ENCODE results near the gene HCRT. TPM values are rescaled to one million over a fixed set of nuclear protein-coding genes. Genes with fewer than 3 reads are reported as not detected.

The HCRT gene
- total and polyA plus RNA-seq, 7 experiments from 2014 or later: not detected

DNA sequence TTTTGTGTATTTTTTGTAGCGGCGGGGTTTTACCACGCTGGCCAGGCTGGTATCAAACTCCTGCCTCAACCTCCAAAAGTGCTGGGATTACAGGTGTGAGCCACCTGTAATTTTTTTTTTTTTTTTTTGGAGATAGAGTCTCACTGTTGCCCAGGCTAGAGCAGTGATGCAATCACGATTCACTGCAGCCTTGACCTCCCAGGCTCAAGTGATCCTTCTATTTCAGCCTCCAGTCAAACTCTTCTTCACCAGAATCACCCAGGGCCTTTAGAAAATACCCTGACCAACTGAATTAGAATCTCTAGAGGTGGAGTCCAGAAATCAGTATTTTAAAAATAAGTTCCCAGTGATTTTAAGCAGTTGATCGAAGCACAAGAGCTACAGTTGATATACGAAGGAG is 50.1 kb downstream of the HCRT start:
- H3K4me3 Mint-ChIP-seq: peak overlapping the region in 2 of 10 donors; percentile 11 to 36
- Histone ChIP-seq H3K36me3 (ENCODE audit: control insufficient read depth in 2 of 3, insufficient read depth in 3 of 3, low read length in 3 of 3) (peaks cover 0 to 40% (median under 1%) of the 10 kb centered on the region in 3 experiments), H3K27me3 (ENCODE audit: control insufficient read depth in 2 of 2, insufficient read depth in 2 of 2, low read length in 2 of 2) (no peaks in the 10 kb centered on the region), H3K27ac (ENCODE audit: low read depth, low read length) (no peak overlapping the region), H3K4me3 (ENCODE audit: low read length) (no peak overlapping the region), H3K9me3 (ENCODE audit: control insufficient read depth in 2 of 3, low read length in 3 of 3) (no peaks in the 10 kb centered on the region), H3K4me1 (ENCODE audit: control insufficient read depth in 2 of 2, insufficient read depth in 2 of 2, low read length in 2 of 2) (peaks cover 16 to 22% of the 10 kb centered on the region in 2 donors)
- POLR2A ChIA-PET: interaction anchor here (0.6 kb wide), 1 partner anchor 211 kb away, joined by 5 read pairs; no protein-coding TSS in a partner anchor
- intact Hi-C loops (cut with micrococcal nuclease): no loop called here
- DNase-seq (no peak), ATAC-seq (no peak)
- peaks cover 36 to 83% (median 64%) of the 10 kb centered on the region in 7 donors for H3K4me1 Mint-ChIP-seq
- no peaks in the 10 kb centered on the region for H3K9me3 Mint-ChIP-seq
- no peaks in the 10 kb centered on the region for H3K27me3 Mint-ChIP-seq
- H3K36me3 Mint-ChIP-seq: peaks cover 0 to 10% (median 8%) of the 10 kb centered on the region in 5 donors
- H3K27ac Mint-ChIP-seq: peak overlapping the region in 6 of 9 donors; percentile 73 to 91 (median 82)
- CTCF ChIA-PET: no interaction called here

Other genes starting within 250 kb of the HCRT start
- gene CNP, start 218.7 kb downstream of the HCRT start, total RNA-seq: 10 to 100 TPM; 29.6 to 86.3 (median 32.5) TPM
- 10 to 100 TPM; 32.3 to 34.2 TPM for gene CNP, start 218.7 kb downstream of the HCRT start, polyA plus RNA-seq
- 100 to 1,000 TPM in 4 of 5 experiments, 10 to 100 TPM in 1; 99.4 to 145 (median 109) TPM for gene DNAJC7, start 168.0 kb downstream of the HCRT start, total RNA-seq
- 10 to 100 TPM; 65.4 to 77.7 TPM for gene DNAJC7, start 168.0 kb downstream of the HCRT start, polyA plus RNA-seq
- gene NKIRAS2, start 165.4 kb downstream of the HCRT start, total RNA-seq: 10 to 100 TPM; 14.3 to 24.0 (median 20.4) TPM
- 10 to 100 TPM; 24.6 to 30.5 TPM for gene NKIRAS2, start 165.4 kb downstream of the HCRT start, polyA plus RNA-seq
- 1 to 10 TPM in 1 of 5 experiments, under 1 TPM in 4; 0.10 to 1.0 (median 0.67) TPM for gene C17orf113, start 134.9 kb downstream of the HCRT start, total RNA-seq
- gene C17orf113, start 134.9 kb downstream of the HCRT start, polyA plus RNA-seq: under 1 TPM; 0.14 to 0.28 TPM
- under 1 TPM in 4 of 5 experiments, not detected in 1; 0.15 to 0.45 (median 0.23) TPM for gene ZNF385C, start 87.0 kb downstream of the HCRT start, total RNA-seq
- gene ZNF385C, start 87.0 kb downstream of the HCRT start, polyA plus RNA-seq: not detected
- gene DHX58, start 72.7 kb downstream of the HCRT start, total RNA-seq: 10 to 100 TPM; 36.0 to 80.5 (median 53.5) TPM
- gene DHX58, start 72.7 kb downstream of the HCRT start, polyA plus RNA-seq: 10 to 100 TPM; 10.1 to 24.7 TPM
- 10 to 100 TPM; 39.6 to 71.1 (median 49.1) TPM for gene KAT2A, start 64.1 kb downstream of the HCRT start, total RNA-seq
- gene KAT2A, start 64.1 kb downstream of the HCRT start, polyA plus RNA-seq: 10 to 100 TPM in 1 of 2 donors, 1 to 10 TPM in 1; 6.6 to 12.0 TPM
- under 1 TPM in 2 of 5 experiments, not detected in 3; 0.12 to 0.16 TPM for gene HSPB9, start 62.6 kb downstream of the HCRT start, total RNA-seq
- gene HSPB9, start 62.6 kb downstream of the HCRT start, polyA plus RNA-seq: under 1 TPM in 1 of 2 donors, not detected in 1; 0.10 TPM
- 10 to 100 TPM; 72.0 to 95.2 (median 75.4) TPM for gene RAB5C, start 30.5 kb downstream of the HCRT start, total RNA-seq
- 10 to 100 TPM; 56.6 to 63.2 TPM for gene RAB5C, start 30.5 kb downstream of the HCRT start, polyA plus RNA-seq
- under 1 TPM in 3 of 5 experiments, not detected in 2; 0.12 to 0.24 (median 0.16) TPM for gene KCNH4, start 4.3 kb downstream of the HCRT start, total RNA-seq
- gene KCNH4, start 4.3 kb downstream of the HCRT start, polyA plus RNA-seq: under 1 TPM in 1 of 2 donors, not detected in 1; 0.07 TPM
- 10 to 100 TPM; 15.5 to 29.8 (median 19.9) TPM for gene GHDC, start 9.0 kb upstream of the HCRT start, total RNA-seq
- gene GHDC, start 9.0 kb upstream of the HCRT start, polyA plus RNA-seq: 10 to 100 TPM; 15.2 to 17.4 TPM
- gene STAT5B, start 90.9 kb upstream of the HCRT start, total RNA-seq: 100 to 1,000 TPM; 143 to 192 (median 183) TPM
- 100 to 1,000 TPM in 1 of 2 donors, 10 to 100 TPM in 1; 98.0 to 135 TPM for gene STAT5B, start 90.9 kb upstream of the HCRT start, polyA plus RNA-seq
- gene STAT5A, start 103.0 kb upstream of the HCRT start, total RNA-seq: 100 to 1,000 TPM; 111 to 162 (median 150) TPM
- 100 to 1,000 TPM in 1 of 2 donors, 10 to 100 TPM in 1; 72.8 to 150 TPM for gene STAT5A, start 103.0 kb upstream of the HCRT start, polyA plus RNA-seq
- gene STAT3, start 203.0 kb upstream of the HCRT start, total RNA-seq: 100 to 1,000 TPM; 133 to 275 (median 231) TPM
- 100 to 1,000 TPM; 159 to 189 TPM for gene STAT3, start 203.0 kb upstream of the HCRT start, polyA plus RNA-seq
- 1 to 10 TPM in 2 of 5 experiments, under 1 TPM in 1, not detected in 2; 0.32 to 3.8 (median 1.1) TPM for gene CAVIN1, start 237.8 kb upstream of the HCRT start, total RNA-seq
- gene CAVIN1, start 237.8 kb upstream of the HCRT start, polyA plus RNA-seq: under 1 TPM; 0.25 to 0.81 TPM